GM18498 (cell line): ENCODE data around the gene TNFRSF9.
"Not testable (repeated sequence)": the region's sequence is repeated elsewhere in the genome, so short reads cannot be mapped to it uniquely, and the experiment has no call there.

Experiments used
- ATAC-seq: cut with Tn5 transposase; IDR thresholded peaks from one replicate; pipeline ENCODE4 v1.9.1; 2021; ENCODE audit warnings: mild to moderate bottlenecking, moderate library complexity; ENCODE audit not compliant: unreplicated experiment

TNFRSF9 gene

DNA sequence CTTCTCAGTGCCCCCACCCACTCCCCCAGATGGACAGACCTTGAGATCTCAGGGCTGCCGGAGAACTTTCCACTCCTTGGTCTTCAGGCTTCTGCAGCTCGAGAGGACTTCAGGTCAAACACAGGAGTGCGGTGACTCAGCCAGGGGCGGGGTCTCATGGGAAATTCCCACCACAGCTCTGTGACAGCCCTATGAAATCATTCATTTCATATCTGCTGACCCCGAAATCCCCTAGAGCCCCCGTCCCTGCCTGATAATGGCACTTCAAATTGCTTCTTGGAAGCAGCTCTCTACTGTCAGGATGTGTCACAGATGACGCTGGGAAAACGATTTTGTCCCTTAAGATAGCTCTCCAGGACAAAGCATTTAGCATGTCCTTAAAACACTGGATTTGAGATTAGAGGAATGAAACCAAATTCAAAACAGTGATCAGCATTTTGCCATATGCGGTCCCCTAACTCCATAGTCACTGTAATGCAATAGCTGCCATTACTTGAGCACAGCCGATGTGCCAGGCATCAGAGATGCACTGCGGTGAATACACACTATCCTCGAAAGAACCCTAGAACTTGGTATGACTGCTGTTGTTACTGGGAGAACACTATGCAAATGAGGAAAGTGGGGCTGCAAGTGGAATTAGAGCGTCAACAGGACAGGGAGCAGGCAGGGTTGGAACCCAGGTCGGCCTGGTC lies at the start of gene TNFRSF9:
Gene TNFRSF9, minus strand, starts transcription at position 95 of the 692 bp plus-strand sequence. CDS start 845 bp downstream, outside the sequence.
- ATAC-seq = no peak

DNA sequence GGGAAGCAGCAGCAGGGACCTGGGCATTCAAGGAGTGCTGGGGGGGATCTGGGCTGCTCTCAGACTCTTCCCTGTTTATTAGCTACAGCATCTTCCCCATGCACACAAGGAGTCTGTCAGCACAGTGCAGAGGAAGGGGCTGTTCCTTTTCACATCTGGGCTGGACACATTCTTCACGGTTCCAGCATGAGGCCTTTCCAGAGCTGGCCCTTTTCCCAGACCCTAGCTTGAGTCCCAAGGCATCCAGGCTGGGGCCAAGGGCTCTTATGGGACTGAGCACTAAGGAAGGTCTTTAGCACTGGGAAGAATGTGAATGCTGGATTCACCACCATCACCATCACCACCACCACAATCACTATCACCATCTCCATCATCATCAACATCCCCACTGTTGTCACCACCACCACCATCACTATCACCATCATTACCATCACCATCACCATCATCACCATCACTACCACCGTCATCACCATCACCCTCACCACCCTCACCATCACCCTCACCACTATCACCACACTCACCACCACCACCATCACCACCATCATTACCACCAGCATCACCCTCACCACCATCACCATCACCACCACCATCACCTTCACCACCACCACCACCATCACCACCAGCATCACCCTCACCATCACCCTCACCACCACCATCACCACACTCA lies 49.3 kb upstream of the TNFRSF9 start:
- no peak for ATAC-seq

DNA sequence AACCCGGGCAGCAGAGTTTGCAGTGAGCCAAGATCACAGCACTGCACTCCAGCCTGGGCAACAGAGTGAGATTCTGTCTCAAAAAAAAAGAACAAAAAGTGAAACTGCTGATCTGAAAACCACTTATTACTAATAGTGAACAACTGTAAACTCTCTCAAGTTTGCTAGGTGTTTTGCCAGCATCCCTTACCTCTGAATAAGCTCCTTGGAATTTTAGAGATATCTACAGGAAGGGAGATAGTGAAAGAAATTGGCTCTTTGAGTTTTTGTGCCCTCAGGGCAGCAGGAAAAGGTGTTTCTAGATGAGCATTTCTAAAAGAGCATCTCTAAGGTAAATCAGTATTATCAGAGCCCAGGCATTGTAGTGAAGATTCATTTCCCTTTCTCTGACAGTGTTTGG lies 47.9 kb upstream of the TNFRSF9 start:
- no peak for ATAC-seq

DNA sequence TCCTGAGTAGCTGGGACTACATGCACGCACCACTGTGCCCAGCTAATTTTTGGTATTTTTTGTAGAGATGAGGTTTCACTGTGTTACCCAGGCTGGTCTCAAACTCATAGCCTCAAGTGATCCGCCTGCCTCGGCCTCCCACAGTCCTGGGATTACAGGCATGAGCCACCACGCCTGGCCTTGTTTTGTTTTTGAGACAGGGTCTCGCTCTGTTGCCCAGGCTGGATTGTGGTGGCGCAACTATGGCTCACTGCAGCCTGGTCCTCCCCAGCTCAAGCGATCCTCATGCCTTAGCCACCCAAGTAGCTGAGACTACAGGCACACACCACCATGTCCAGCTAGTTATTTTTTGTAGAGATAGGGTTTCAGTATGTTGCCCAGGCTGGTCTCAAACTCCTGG lies 46.9 kb upstream of the TNFRSF9 start:
- ATAC-seq = no peak

DNA sequence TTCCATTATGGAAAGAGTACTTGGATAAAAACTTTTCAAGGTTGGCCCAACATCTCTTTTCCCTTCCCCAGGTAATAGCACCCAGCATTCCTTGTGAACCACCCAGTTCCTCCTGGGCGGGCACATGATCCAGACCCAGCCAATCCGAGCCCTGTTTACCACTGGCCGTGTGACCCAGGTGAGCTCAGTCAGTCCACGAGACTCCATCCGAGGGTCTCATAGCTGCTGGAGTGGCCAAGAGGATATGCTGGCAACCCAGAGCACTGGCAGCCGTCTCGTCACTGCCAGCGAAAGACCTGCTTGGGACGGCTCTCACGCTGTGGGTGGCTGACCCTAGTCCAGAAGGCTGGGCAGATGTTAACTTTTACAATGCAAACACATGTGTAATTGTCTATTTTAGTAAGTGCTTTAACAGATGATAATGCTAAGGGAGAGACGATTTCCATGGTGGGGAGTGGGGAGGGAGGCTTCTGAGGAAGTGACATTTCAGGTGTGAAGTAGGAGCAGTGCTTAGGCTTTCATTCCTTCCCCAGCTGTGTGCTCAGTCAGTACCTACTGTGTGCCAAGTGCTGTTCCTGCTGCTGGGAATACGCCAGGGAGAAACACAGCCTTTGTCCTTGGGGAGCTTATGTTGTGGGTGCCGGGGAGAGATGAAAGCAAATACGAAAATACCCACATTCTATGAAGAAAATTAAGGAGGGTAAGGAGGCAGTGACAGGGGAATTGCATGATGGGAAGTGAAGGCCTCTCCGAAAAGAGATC lies 45.4 kb upstream of the TNFRSF9 start:
- no peak for ATAC-seq

DNA sequence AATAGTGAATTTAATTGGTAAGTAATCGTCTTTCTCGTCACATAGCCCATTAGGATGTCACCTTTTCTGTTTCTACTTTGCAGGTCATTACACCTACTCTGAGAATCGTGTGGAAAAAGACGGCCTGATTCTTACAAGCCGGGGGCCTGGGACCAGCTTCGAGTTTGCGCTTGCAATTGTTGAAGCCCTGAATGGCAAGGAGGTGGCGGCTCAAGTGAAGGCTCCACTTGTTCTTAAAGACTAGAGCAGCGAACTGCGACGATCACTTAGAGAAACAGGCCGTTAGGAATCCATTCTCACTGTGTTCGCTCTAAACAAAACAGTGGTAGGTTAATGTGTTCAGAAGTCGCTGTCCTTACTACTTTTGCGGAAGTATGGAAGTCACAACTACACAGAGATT lies 44.2 kb upstream of the TNFRSF9 start:
- ATAC-seq = no peak

DNA sequence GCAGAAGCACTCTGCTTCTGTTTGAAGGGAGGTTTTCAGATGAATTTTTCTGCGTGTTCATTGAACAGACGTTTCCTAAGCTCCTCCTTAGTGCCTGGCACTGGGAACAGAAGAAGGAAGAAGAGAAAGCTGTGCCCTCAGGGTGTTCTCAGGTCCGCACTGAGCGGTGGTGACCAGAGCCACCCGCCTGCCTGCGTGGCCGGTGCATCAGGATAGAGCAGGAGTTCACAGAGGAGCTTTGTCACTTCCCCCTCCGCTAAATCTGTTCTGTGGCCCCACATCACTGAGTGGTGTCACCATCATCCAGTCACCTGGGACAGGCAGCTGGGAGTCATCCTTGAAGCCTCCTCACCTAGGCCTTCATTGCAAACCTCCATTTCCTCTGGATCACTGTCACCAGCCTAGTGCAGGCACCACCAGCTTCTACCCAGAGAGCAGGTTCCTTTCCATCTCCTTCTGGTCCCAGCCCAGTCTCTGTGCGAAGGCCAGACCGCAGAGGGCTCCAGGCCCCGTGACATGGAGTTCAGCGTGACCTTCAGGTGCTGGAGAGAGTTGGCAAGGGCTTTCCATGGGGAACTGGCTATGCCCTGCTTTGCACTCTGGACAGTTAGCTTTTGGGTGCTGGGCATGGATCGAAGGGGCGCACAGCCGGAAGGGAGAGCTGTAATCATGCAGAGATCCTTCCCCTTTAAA lies 42.6 kb upstream of the TNFRSF9 start:
- ATAC-seq = no peak

DNA sequence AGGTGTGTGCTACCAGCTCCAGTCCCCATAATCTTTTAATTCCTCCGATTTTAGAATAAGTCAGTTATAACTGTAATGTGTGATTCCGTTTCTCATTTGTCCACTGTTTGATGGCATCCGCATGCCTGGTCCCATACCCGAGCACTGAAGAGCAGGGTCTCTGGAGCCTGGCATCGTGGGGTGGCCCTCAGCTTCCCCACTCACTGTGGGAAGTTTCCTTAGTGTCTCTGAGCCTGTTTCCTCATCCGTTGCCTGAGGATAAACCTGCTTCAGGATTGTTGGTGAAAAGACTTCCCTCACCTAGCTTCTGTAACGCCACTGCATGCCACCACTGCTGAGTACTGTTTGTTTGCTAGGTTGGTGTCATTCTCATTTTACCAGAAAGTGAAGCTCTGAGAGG lies 40.3 kb upstream of the TNFRSF9 start:
- ATAC-seq = no peak

DNA sequence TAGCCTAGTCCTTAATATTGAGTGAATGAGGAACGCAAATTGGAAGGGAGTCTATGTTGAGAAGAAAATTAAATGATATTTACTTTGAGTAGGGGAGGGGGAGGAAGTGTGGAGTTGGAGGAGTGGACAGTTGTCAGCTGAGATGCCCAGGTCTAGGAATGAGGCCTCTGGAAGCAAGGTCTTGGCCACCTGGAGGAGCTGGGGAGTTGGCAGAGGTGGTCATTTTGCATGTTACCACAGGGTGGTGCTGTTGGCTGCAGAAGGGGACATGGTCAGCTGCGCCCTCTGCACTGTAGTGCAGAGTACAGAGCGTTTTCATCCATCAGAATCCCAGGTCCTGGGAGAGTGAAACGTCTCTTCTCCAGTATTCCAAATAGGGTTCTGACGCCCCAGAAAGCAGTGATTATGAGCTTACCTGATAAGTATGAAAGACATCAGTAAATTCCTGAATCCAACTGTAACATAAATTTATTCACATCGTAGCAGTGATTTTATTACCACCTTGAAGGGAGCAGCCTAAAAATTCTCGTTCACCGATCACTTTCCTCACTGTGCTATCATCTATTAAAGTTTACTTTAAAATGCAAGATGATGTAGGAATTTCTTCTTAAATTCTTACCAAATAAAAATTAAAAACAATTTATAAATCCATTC lies 34.7 kb upstream of the TNFRSF9 start:
- no peak for ATAC-seq

DNA sequence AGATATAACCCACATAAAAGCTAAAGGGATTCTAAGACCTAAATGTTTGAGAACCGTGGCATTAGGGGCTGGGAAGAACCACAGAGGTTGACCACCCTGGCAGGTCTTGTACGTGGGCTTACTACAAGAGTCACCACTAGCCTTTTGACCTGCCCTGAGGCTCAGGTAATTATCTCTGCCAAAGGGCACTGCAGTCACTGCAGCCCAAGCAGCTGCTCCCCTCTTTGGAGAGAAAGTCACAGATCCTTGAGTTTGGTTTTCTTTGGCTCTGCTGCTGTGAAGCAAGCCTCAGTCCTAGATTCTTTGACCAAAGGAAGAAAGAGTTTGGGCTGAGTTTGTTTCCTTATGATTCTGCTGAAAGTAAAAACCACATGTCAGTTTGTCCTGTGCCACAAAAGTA lies 32.4 kb upstream of the TNFRSF9 start:
- ATAC-seq = no peak

DNA sequence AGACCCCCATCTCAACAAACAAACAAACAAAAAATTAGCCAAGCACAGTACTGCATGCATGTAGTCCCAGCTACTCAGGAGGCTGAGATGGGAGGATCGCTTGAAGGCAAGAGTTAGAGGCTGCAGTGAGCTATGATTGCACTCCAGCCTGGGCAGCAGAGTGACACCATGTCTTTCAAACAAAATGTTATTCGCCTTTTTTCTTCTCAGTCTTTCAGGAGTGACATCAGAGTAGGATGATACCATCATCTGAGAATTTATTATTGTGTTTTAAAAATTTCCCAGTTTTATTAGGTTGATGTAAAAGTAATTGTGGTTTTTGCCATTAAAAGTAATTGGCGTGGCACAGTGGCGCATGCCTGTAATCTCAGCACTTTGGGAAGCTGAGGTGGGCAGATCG lies 31.6 kb upstream of the TNFRSF9 start:
- ATAC-seq = no peak

DNA sequence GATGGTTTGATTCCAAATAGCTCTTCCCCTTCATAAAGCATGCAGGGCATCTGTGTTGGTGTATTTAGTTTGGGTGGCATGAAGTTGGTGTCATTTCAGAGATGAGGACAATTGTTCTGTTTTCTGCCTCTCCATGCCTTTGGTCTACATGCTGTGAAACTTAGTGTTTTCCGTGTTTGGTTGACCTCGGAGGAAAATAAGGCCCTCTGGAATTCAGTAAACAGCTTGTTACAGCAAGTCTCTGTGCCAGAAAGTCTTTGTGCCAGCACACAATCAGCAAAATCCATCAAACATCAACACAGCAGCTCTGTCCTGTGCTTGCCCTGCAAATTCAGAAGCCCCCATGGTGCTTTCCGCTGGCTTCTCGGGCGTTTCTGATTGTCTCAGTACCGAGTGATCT lies 30.4 kb upstream of the TNFRSF9 start:
- no peak for ATAC-seq

DNA sequence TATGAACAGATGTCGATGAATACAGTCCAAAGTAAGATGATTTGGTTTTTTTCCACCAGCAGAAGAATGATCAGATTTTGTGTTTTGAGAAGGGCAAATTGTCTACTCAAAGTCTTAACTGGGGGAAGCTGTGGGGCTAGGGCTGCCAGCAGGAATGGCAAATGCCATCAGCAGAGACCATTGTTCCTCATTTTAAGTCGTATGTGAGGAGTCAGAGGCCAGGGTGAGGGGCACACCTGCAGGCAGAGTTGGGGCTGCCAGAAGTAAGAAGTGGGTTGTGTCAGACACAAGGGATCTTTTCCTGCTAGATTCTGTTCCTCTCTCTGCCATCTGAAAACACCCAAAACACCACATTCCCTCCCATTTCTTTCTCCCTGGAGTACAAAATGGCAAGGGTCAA lies 29.6 kb upstream of the TNFRSF9 start:
- no peak for ATAC-seq

DNA sequence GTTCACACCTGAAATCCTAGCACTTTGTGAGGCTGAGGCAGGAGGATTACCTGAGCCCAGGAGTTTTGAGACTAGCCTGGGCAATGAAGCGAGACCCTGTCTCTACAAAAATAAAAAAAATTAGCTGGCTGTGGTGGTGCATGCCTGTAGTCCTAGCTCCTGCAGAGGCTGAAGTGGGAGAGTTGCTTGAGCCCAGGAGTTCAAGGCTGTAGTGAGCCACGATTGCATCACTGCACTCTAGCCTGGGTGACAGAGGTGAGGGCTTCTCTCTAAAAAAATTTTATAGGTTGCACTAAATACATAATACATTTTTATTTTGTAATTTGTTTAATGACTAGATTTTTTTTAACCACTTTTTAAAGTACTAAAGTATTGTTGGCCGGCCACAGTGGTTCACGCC lies 27.0 kb upstream of the TNFRSF9 start:
- ATAC-seq = no peak

DNA sequence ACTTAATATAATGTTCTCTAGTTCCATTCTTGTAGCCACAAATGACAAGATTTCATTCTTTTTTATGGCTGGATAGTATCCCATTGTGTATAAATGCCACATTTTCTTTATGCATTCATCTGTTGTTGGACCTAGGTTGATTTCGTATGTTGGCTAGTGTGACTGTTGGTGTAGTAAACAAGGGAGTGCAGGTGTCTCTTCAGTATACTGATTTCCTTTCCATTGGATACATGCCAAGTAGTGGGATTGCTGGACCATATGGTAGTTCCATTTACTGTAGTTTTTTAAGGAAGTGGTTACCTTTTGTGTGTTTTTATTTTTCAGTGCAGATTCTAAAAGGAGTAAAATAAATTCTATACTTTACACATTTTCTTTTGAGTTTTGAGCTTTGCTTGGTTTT lies 26.6 kb upstream of the TNFRSF9 start:
- no peak for ATAC-seq

DNA sequence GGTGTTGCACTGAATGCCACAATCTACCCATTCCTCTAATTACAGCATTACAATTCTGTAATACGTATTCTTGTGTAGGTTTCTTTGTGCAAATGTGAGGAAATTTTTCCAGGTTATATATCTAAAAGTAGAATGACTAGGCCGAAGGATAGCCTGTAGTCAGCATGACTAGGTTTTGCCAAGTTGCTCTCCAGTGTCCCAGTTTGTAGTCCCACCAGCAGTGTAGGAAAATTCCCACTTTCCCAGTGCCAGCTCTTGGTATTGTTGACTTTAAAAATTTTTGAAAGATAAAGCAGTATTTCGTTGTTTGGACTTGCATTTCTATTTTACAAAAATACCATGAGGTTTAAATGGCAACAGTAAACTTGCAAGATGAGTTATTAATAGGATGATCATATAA lies 23.8 kb upstream of the TNFRSF9 start:
- no peak for ATAC-seq

DNA sequence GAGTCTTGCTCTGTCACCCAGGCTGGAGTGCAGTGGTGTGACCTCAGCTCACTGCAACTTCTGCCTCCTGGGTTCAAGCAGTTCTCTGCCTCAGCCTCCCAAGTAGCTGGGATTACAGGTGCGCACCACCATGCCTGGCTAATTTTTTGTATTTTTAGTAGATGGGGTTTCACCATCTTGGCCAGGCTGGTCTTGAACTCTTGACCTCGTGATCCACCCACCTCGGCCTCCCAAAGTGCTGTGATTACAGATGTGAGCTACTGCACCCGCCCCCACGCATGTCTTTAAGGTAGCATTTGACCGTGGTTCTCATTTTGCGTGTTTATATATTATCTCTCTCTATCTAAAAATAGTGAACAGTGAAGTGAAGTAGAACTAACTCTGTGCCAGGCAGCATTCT lies 23.2 kb upstream of the TNFRSF9 start:
- not testable (repeated sequence) for ATAC-seq

DNA sequence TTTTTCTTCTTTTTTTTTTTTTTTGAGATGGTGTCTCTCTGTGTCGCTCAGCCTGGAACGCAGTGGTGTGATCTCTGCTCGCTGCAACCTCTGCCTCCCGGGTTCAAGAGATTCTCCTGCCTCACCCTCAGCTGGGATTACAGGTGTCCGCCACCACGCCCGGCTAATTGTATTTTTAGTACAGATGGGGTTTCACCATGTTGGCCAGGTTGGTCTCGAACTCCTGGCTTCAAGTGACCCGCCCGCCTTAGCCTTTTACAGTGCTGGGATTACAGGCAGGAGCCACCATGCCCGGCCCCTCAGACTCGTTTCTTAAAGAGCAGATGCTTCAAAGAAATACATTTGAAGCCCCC lies 22.7 kb upstream of the TNFRSF9 start:
- ATAC-seq = not testable (repeated sequence)

DNA sequence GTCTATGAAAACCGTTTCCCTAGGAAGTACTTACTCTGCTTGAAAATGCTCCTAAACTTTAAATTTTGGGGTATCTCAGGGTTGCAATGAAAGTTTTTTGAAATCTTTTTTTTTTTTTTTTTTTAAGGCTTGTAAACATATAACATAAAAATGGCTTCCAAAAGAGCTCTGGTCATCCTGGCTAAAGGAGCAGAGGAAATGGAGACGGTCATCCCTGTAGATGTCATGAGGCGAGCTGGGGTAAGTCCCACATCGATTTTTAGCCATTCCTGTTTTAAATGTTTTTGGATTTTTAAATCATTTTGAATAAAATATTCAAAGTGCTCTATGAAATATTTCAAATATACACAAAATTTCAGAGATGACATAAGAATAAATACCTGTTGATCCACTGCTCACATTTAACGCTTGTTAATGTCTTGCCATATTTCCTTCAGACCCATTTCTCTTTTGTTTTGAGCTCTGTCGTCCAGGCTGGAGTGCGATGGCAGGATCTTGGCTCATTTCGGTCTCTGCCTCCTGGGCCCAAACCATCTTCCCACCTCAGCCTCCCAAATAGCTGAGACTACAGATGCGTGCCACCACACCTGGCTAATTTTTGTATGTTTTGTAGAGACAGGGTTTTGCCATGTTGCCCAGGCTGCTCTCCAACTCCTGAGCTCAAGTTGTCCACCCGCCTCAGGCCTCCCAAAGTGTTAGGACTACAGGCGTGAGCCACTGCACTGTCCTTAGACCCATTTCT lies 22.2 kb upstream of the TNFRSF9 start:
- ATAC-seq = no peak

DNA sequence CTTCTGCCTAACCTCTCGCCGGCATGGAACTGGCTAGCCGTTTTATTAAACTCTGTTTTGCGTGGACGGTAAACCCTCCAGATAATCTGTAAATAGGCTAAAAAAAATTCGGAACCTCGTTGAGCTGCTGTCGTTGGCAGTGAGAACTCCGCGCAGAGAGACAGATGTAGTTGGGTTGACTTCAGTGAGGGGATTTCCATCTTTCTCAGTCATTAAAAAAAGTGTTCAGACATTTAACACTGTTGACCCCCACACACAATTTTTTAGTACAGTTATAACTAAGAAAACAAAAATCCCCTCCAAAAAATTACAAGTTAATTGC lies 21.3 kb upstream of the TNFRSF9 start:
- peak; percentile 13 for ATAC-seq
